Ramos (cell line): ENCODE data around the gene MRC2.

Experiments
- in situ Hi-C: fragments of 300-500 bp; cut with MboI; formaldehyde crosslinking; loops from one replicate; pipeline ENCODE4 v1.14.3; 2022; ENCODE audit warnings: low sequenced_read_pairs; ENCODE audit not compliant: unreplicated experiment

MRC2 gene

GRCh38 chr17:62713086-62713881, 85.8 kb downstream of the MRC2 start:
- in situ Hi-C loops, result loop anchor here (25.0 kb wide), 1 partner anchor 249 kb away; the partner anchor contains the start of gene TANC2

- in situ Hi-C loops, result loop anchor here (25.0 kb wide), 1 partner anchor 248 kb away; the partner anchor contains the start of gene TANC2
Measured at GRCh38 chr17:62714016-62714777, 86.7 kb downstream of the MRC2 start.

- in situ Hi-C loops, result loop anchor here (25.0 kb wide), 1 partner anchor 246 kb away; the partner anchor contains the start of gene TANC2
Measured at GRCh38 chr17:62715882-62716390, 88.5 kb downstream of the MRC2 start.

GRCh38 chr17:62716834-62717588, 89.5 kb downstream of the MRC2 start:
- in situ Hi-C loops, result loop anchor here (25.0 kb wide), 1 partner anchor 245 kb away; the partner anchor contains the start of gene TANC2

GRCh38 chr17:62717589-62717855, 90.1 kb downstream of the MRC2 start:
- in situ Hi-C loops, result loop anchor here (25.0 kb wide), 1 partner anchor 245 kb away; the partner anchor contains the start of gene TANC2

- in situ Hi-C loops, result loop anchor here (25.0 kb wide), 1 partner anchor 244 kb away; the partner anchor contains the start of gene TANC2
Measured at GRCh38 chr17:62717889-62718288, 90.4 kb downstream of the MRC2 start.

GRCh38 chr17:62718429-62718828, 91.0 kb downstream of the MRC2 start:
- in situ Hi-C loops, result loop anchor here (25.0 kb wide), 1 partner anchor 244 kb away; the partner anchor contains the start of gene TANC2

GRCh38 chr17:62719586-62719985, 92.1 kb downstream of the MRC2 start:
- in situ Hi-C loops, result loop anchor here (25.0 kb wide), 1 partner anchor 243 kb away; the partner anchor contains the start of gene TANC2

- in situ Hi-C loops, result loop anchor here (25.0 kb wide), 1 partner anchor 242 kb away; the partner anchor contains the start of gene TANC2
Measured at GRCh38 chr17:62720126-62720850, 92.8 kb downstream of the MRC2 start.

GRCh38 chr17:62722625-62723024, 95.2 kb downstream of the MRC2 start:
- in situ Hi-C loops, result loop anchor here (25.0 kb wide), 1 partner anchor 240 kb away; the partner anchor contains the start of gene TANC2

- in situ Hi-C loops, result loop anchor here (25.0 kb wide), 1 partner anchor 238 kb away; the partner anchor contains the start of gene TANC2
Measured at GRCh38 chr17:62723842-62724241, 96.4 kb downstream of the MRC2 start.

- in situ Hi-C loops, result loop anchor here (25.0 kb wide), 1 partner anchor 238 kb away; the partner anchor contains the start of gene TANC2
Measured at GRCh38 chr17:62724398-62725146, 97.1 kb downstream of the MRC2 start.

GRCh38 chr17:62725791-62726249, 98.3 kb downstream of the MRC2 start:
- in situ Hi-C loops, result no loop called here

GRCh38 chr17:62727916-62728672, 100.6 kb downstream of the MRC2 start:
- in situ Hi-C loops, result no loop called here

- in situ Hi-C loops, result no loop called here
Measured at GRCh38 chr17:62732125-62732524, 104.7 kb downstream of the MRC2 start.

- in situ Hi-C loops, result no loop called here
Measured at GRCh38 chr17:62735044-62735651, 107.7 kb downstream of the MRC2 start.

- in situ Hi-C loops, result no loop called here
Measured at GRCh38 chr17:62737513-62737912, 110.0 kb downstream of the MRC2 start.
